OCI-LY1 (cell line): ENCODE results near the gene KIRREL3.

ENCODE experiments used
- H2AFZ ChIP-seq: fragments of 200-600 bp; sonication (generic), shearing (Covaris generic); 2 replicates; pipeline ENCODE4 v1.6.0; 2014; ENCODE audit warnings: antibody characterized with exemption, mild to moderate bottlenecking, low read length
- H3F3A ChIP-seq: fragments of 200-600 bp; sonication (generic), shearing (Covaris generic); 2 replicates; pipeline ENCODE4 v1.6.0; 2014; ENCODE audit warnings: mild to moderate bottlenecking, antibody characterized with exemption, low read length, moderate library complexity; ENCODE audit not compliant: insufficient read depth
- H3K27ac ChIP-seq: fragments of 200-600 bp; sonication (generic); 2 replicates; pipeline ENCODE4 v1.5.1; 2014; ENCODE audit warnings: low read length, mixed run types, mild to moderate bottlenecking, low read depth; ENCODE audit not compliant: poor library complexity, severe bottlenecking
- H3K27me3 ChIP-seq: fragments of 200-600 bp; sonication (generic); 2 replicates; pipeline ENCODE4 v1.6.0; 2014; ENCODE audit warnings: antibody characterized with exemption, mild to moderate bottlenecking, low read length, moderate library complexity; ENCODE audit not compliant: insufficient read depth
- H3K36me3 ChIP-seq: fragments of 200-600 bp; sonication (generic); 2 replicates; pipeline ENCODE4 v1.6.1; 2014; ENCODE audit warnings: mild to moderate bottlenecking, antibody characterized with exemption, low read length, moderate library complexity, mixed read lengths; ENCODE audit not compliant: insufficient read depth
- H3K4me1 ChIP-seq: fragments of 200-600 bp; sonication (generic); 2 replicates; pipeline ENCODE4 v1.5.1; 2014; ENCODE audit warnings: mild to moderate bottlenecking, low read length, moderate library complexity; ENCODE audit not compliant: insufficient read depth, severe bottlenecking
- H3K4me2 ChIP-seq: fragments of 200-600 bp; sonication (generic), shearing (Covaris generic); 2 replicates; pipeline ENCODE4 v1.6.1; 2014; ENCODE audit warnings: low read length
- H3K4me3 ChIP-seq: fragments of 200-600 bp; sonication (generic); 2 replicates; pipeline ENCODE4 v1.5.1; 2014; ENCODE audit warnings: low read length, low read depth, mild to moderate bottlenecking, mixed read lengths; ENCODE audit not compliant: poor library complexity, severe bottlenecking
- H3K79me2 ChIP-seq: fragments of 200-600 bp; shearing (Covaris generic); 2 replicates; pipeline ENCODE4 v1.6.1; 2016; ENCODE audit warnings: mixed run types, low read length, mixed read lengths; ENCODE audit not compliant: insufficient read depth
- H3K9ac ChIP-seq: fragments of 200-600 bp; sonication (generic), shearing (Covaris generic); 2 replicates; pipeline ENCODE4 v1.6.1; 2014; ENCODE audit warnings: mild to moderate bottlenecking, low read length, mixed read lengths
- H3K9me2 ChIP-seq: fragments of 200-600 bp; sonication (generic), shearing (Covaris generic); 2 replicates; pipeline ENCODE4 v1.6.1; 2014; ENCODE audit warnings: low read depth, mild to moderate bottlenecking, low read length, mixed read lengths
- H3K9me3 ChIP-seq: fragments of 200-600 bp; shearing (Covaris generic); 2 replicates; pipeline ENCODE4 v1.6.1; 2014; ENCODE audit warnings: low read length, mixed read lengths
- H4K20me1 ChIP-seq: fragments of 200-600 bp; sonication (generic), shearing (Covaris generic); 2 replicates; pipeline ENCODE4 v1.6.0; 2016; ENCODE audit warnings: mild to moderate bottlenecking, low read length; ENCODE audit not compliant: insufficient read depth
- CTCF ChIP-seq: fragments of 200-600 bp; sonication (generic), shearing (Covaris generic); IDR thresholded peaks from 2 replicates; pipeline ENCODE4 v1.5.1; 2017; ENCODE audit warnings: mild to moderate bottlenecking, antibody characterized with exemption, low read length, moderate library complexity, mixed read lengths
- EZH2 ChIP-seq: fragments of 200-600 bp; sonication (generic), shearing (Covaris generic); IDR thresholded peaks from 2 replicates; pipeline ENCODE4 v1.8.0; 2017; ENCODE audit warnings: borderline replicate concordance, mixed run types, mild to moderate bottlenecking, antibody characterized with exemption, low read length, moderate library complexity, mixed read lengths

KIRREL3 gene

GRCh38 chr11:126407682-126408288, 592.8 kb downstream of the KIRREL3 start:
- H3K9me3 ChIP-seq, result no peaks in the 10 kb centered on the region
- H3K27me3 ChIP-seq, result no peaks in the 10 kb centered on the region
- no peak overlapping the region for H3K4me3 ChIP-seq
- no peak overlapping the region for H3K9ac ChIP-seq
- H3K27ac ChIP-seq, result no peak overlapping the region
- H2AFZ ChIP-seq, result no peak overlapping the region
- no peaks in the 10 kb centered on the region for H3K4me1 ChIP-seq
- H3K9me2 ChIP-seq, result no peaks in the 10 kb centered on the region
- no peaks in the 10 kb centered on the region for H3K79me2 ChIP-seq
- H3K36me3 ChIP-seq, result no peaks in the 10 kb centered on the region
- no peaks in the 10 kb centered on the region for H3F3A ChIP-seq
- H4K20me1 ChIP-seq, result no peaks in the 10 kb centered on the region
- no peak overlapping the region for H3K4me2 ChIP-seq
- TF ChIP-seq CTCF (no peak), EZH2 (no peak)

GRCh38 chr11:126407101-126407521, 593.5 kb downstream of the KIRREL3 start:
- Histone ChIP-seq H3K4me2 (no peak overlapping the region), H3F3A (no peaks in the 10 kb centered on the region), H3K36me3 (no peaks in the 10 kb centered on the region), H3K9ac (no peak overlapping the region), H3K9me2 (no peaks in the 10 kb centered on the region), H3K79me2 (no peaks in the 10 kb centered on the region), H4K20me1 (no peaks in the 10 kb centered on the region), H3K9me3 (no peaks in the 10 kb centered on the region), H3K27ac (no peak overlapping the region), H3K27me3 (no peaks in the 10 kb centered on the region), H2AFZ (no peak overlapping the region), H3K4me1 (no peaks in the 10 kb centered on the region), H3K4me3 (no peak overlapping the region)
- no peak for TF ChIP-seq EZH2
- no peak for TF ChIP-seq CTCF

- no peak for TF ChIP-seq CTCF
- no peak for TF ChIP-seq EZH2
- Histone ChIP-seq H2AFZ (no peak overlapping the region), H3K9ac (no peak overlapping the region), H3K9me3 (no peaks in the 10 kb centered on the region), H3K27ac (no peak overlapping the region), H3K4me3 (no peak overlapping the region), H3K4me2 (no peak overlapping the region), H3F3A (no peaks in the 10 kb centered on the region), H3K79me2 (no peaks in the 10 kb centered on the region), H4K20me1 (no peaks in the 10 kb centered on the region), H3K9me2 (no peaks in the 10 kb centered on the region), H3K27me3 (no peaks in the 10 kb centered on the region), H3K36me3 (no peaks in the 10 kb centered on the region), H3K4me1 (no peaks in the 10 kb centered on the region)
These were observed 594.2 kb downstream of the KIRREL3 start for GRCh38 chr11:126406368-126406767.
